NT2/D1 (cell line): ENCODE data around the gene PIN1.

Experiments
- SUZ12 ChIP-seq: IDR thresholded peaks from 2 replicates; pipeline ENCODE4 v1.6.1; 2011; ENCODE audit not compliant: insufficient read length, insufficient read depth; ENCODE audit errors: extremely low read depth
- YY1 ChIP-seq: IDR thresholded peaks from 2 replicates; pipeline ENCODE4 v1.6.1; 2011; ENCODE audit not compliant: insufficient read length, insufficient read depth

DNA sequence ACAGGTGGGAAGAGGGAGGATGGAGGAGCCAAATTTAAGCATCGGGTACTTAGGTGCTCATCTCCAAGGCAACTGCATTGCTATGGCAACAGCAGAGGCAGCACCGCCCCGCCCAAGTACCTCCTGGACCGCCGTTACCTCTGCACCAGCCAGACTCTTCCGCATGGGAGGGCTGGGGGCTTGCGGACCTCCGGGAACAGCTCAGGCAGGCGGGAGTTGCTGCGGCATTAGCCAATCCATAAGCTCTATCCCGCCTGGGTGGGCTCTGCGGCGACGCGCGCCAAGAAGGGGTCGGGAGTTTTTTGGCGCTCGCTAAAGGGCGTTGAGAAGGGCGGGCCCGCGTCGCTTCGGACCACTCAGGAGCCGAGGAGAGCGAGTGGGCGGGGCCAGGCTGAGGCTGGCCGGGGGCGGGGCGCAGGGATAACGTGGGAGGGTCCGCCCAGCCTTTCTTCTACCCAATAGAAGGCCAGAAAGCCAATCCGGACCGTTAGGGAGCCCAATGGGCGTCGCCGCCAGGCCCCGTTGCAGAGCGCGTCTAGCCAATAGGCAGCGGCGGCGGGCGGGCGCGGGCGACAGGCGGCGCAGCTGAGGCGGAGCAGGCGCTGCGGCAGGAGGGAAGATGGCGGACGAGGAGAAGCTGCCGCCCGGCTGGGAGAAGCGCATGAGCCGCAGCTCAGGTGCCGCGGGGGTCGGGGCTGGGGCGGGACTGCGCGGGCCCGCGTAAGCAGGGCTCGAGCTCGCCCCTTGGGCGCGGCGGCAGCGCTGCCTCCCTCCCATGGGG lies at the start of gene PIN1:
- TF ChIP-seq YY1 (peak; percentile 57), SUZ12 (no peak)
